PC-3 (cell line): ENCODE measurements around the gene CANT1.

Experiments used
- EZH2 ChIP-seq: fragments of 300-600 bp; sonication (generic); IDR thresholded peaks from one replicate; pipeline ENCODE4 v1.6.1; 2017; ENCODE audit warnings: antibody characterized with exemption, mild to moderate bottlenecking, low read length; ENCODE audit not compliant: unreplicated experiment
- EZH2phosphoT487 ChIP-seq: fragments of 300-600 bp; sonication (generic); IDR thresholded peaks from 2 replicates; pipeline ENCODE4 v1.6.1; 2018; ENCODE audit warnings: mild to moderate bottlenecking, antibody characterized with exemption, low read length, borderline replicate concordance
- TF ChIP-seq, protein P1 (sequence below): fragments of 300-600 bp; sonication (generic); conservative IDR thresholded peaks from 2 replicates; pipeline ENCODE4 v1.5.1; 2017; ENCODE audit warnings: antibody characterized with exemption, low read depth, mild to moderate bottlenecking, low read length

- no peak for TF ChIP-seq EZH2
- TF ChIP-seq, protein P1, sequence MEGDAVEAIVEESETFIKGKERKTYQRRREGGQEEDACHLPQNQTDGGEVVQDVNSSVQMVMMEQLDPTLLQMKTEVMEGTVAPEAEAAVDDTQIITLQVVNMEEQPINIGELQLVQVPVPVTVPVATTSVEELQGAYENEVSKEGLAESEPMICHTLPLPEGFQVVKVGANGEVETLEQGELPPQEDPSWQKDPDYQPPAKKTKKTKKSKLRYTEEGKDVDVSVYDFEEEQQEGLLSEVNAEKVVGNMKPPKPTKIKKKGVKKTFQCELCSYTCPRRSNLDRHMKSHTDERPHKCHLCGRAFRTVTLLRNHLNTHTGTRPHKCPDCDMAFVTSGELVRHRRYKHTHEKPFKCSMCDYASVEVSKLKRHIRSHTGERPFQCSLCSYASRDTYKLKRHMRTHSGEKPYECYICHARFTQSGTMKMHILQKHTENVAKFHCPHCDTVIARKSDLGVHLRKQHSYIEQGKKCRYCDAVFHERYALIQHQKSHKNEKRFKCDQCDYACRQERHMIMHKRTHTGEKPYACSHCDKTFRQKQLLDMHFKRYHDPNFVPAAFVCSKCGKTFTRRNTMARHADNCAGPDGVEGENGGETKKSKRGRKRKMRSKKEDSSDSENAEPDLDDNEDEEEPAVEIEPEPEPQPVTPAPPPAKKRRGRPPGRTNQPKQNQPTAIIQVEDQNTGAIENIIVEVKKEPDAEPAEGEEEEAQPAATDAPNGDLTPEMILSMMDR, result no peak
- TF ChIP-seq EZH2phosphoT487, result no peak
Observed at GRCh38 chr17:79039171-79039570, 29.6 kb upstream of the CANT1 start.
